IMR-90 (cell line): ENCODE data around the gene DEAF1. TPM values are rescaled to one million over a fixed set of nuclear protein-coding genes. Genes with fewer than 3 reads are reported as not detected.

Experiments used
- ATAC-seq: fragments of 200-7000 bp; cut with Tn5 transposase; 2 replicates; pipeline ENCODE4 v1.9.1; 2020; ENCODE audit warnings: low read depth, mild to moderate bottlenecking, moderate library complexity
- BruUV-seq: library from RNA; stranded (reverse); fragments of 400-500 nt; replicated peaks from 2 replicates; lab custom pipeline; 2021; lab: Mats Ljungman, UMichigan
- CTCF ChIA-PET: fragments of 300-600 bp; formaldehyde crosslinking; extraction: SDS; loops from one replicate; lab custom pipeline; 2021; ENCODE audit warnings: antibody characterized with exemption; lab: Yijun Ruan, JAX
- POLR2A ChIA-PET: fragments of 300-600 bp; sonication (Branson Sonifier 250); formaldehyde crosslinking; loops from one replicate; lab custom pipeline; 2022; ENCODE audit warnings: antibody characterized with exemption; ENCODE audit not compliant: unreplicated experiment; lab: Charles Lee
- DNase-seq: peaks from one replicate; pipeline ENCODE4 v3.0.0; 2013
- H2AFZ ChIP-seq: replicated peaks from 2 replicates; pipeline ENCODE3; 2013; ENCODE audit warnings: low read length, mild to moderate bottlenecking; ENCODE audit not compliant: poor library complexity
- H2AK5ac ChIP-seq: 2 replicates; pipeline ENCODE4 v1.6.1; 2013; ENCODE audit warnings: low read depth, low read length, inconsistent platforms
- H2AK9ac ChIP-seq: replicated peaks from 2 replicates; pipeline ENCODE3; 2013; ENCODE audit warnings: mild to moderate bottlenecking, low read depth, low read length, moderate library complexity; ENCODE audit not compliant: poor library complexity
- H2BK120ac ChIP-seq: 2 replicates; pipeline ENCODE4 v1.6.1; 2013; ENCODE audit warnings: low read depth, low read length, inconsistent platforms
- H2BK15ac ChIP-seq: 3 replicates; pipeline ENCODE4 v1.6.1; 2013; ENCODE audit warnings: low read depth, low read length, inconsistent platforms
- H2BK20ac ChIP-seq: 2 replicates; pipeline ENCODE4 v1.6.1; 2013; ENCODE audit warnings: low read depth, mild to moderate bottlenecking, inconsistent platforms, low read length, moderate library complexity
- H2BK5ac ChIP-seq: 2 replicates; pipeline ENCODE4 v1.6.1; 2013; ENCODE audit warnings: mild to moderate bottlenecking, low read depth, low read length, inconsistent platforms; ENCODE audit not compliant: poor library complexity, severe bottlenecking
- H3K14ac ChIP-seq: replicated peaks from 2 replicates; pipeline ENCODE4 v1.6.1; 2013; ENCODE audit warnings: low read depth, low read length, inconsistent platforms
- H3K18ac ChIP-seq: 2 replicates; pipeline ENCODE4 v1.6.1; 2013; ENCODE audit warnings: low read depth, low read length, control low read depth
- H3K23ac ChIP-seq: 2 replicates; pipeline ENCODE4 v1.6.1; 2013; ENCODE audit warnings: low read depth, low read length, inconsistent platforms
- H3K27ac ChIP-seq: 2 replicates; pipeline ENCODE4 v1.5.1; 2013; ENCODE audit warnings: mild to moderate bottlenecking, control low read depth, low read length; ENCODE audit not compliant: insufficient read depth
- H3K27me3 ChIP-seq: 2 replicates; pipeline ENCODE4 v1.6.1; 2013; ENCODE audit warnings: low read length; ENCODE audit not compliant: control insufficient read depth, insufficient read depth
- H3K36me3 ChIP-seq: 2 replicates; pipeline ENCODE4 v1.6.1; 2013; ENCODE audit warnings: low read length, mixed read lengths; ENCODE audit not compliant: control insufficient read depth, insufficient read depth
- H3K4ac ChIP-seq: 2 replicates; pipeline ENCODE4 v1.6.1; 2013; ENCODE audit warnings: low read depth, low read length, inconsistent platforms
- H3K4me1 ChIP-seq: 2 replicates; pipeline ENCODE4 v1.6.1; 2013; ENCODE audit warnings: low read length, mixed read lengths; ENCODE audit not compliant: control insufficient read depth, insufficient read depth
- H3K4me2 ChIP-seq: 2 replicates; pipeline ENCODE4 v1.6.1; 2013; ENCODE audit warnings: low read depth, mild to moderate bottlenecking, control low read depth, low read length, moderate library complexity
- H3K4me3 ChIP-seq: 2 replicates; pipeline ENCODE4 v1.5.1; 2013; ENCODE audit warnings: low read depth, mild to moderate bottlenecking, control low read depth, low read length, moderate library complexity; ENCODE audit not compliant: insufficient read depth
- H3K56ac ChIP-seq: 2 replicates; pipeline ENCODE4 v1.6.1; 2013; ENCODE audit warnings: low read length, inconsistent platforms; ENCODE audit not compliant: insufficient read depth; ENCODE audit errors: extremely low read depth
- H3K79me1 ChIP-seq, 2 experiments: 2 replicates each; pipeline ENCODE4 v1.6.1; 2013; ENCODE audit warnings: low read length in 2 of 2, inconsistent platforms in 1 of 2, low read depth in 1 of 2
- H3K9ac ChIP-seq: 2 replicates; pipeline ENCODE4 v1.6.1; 2013; ENCODE audit warnings: low read depth, low read length, control low read depth
- H3K9me1 ChIP-seq: 2 replicates; pipeline ENCODE4 v1.6.1; 2013; ENCODE audit warnings: low read length, inconsistent platforms; ENCODE audit not compliant: insufficient read depth
- H3K9me3 ChIP-seq: 2 replicates; pipeline ENCODE4 v1.6.1; 2013; ENCODE audit warnings: low read length; ENCODE audit not compliant: control insufficient read depth, insufficient read depth
- H4K20me1 ChIP-seq: 2 replicates; pipeline ENCODE4 v1.6.1; 2013; ENCODE audit warnings: low read length, inconsistent platforms; ENCODE audit not compliant: insufficient read depth
- H4K5ac ChIP-seq: 2 replicates; pipeline ENCODE4 v1.6.1; 2013; ENCODE audit warnings: mild to moderate bottlenecking, low read depth, low read length, control low read depth
- H4K8ac ChIP-seq, 2 experiments: 2 replicates each; pipeline ENCODE4 v1.6.1; 2013; ENCODE audit warnings: low read depth in 2 of 2, low read length in 2 of 2, control low read depth in 1 of 2, inconsistent platforms in 1 of 2
- H4K91ac ChIP-seq: 2 replicates; pipeline ENCODE4 v1.6.1; 2013; ENCODE audit warnings: low read depth, low read length, inconsistent platforms; ENCODE audit not compliant: insufficient read depth
- BHLHE40 ChIP-seq: fragments of 150-350 bp; IDR thresholded peaks from 2 replicates; pipeline ENCODE4 v1.6.1; 2016; ENCODE audit warnings: mild to moderate bottlenecking, low read depth, low read length
- CEBPB ChIP-seq: IDR thresholded peaks from 2 replicates; pipeline ENCODE4 v1.6.1; 2012; ENCODE audit warnings: low read depth, low read length, improper control_type of control experiment
- CHD1 ChIP-seq: IDR thresholded peaks from 2 replicates; pipeline ENCODE4 v1.6.1; 2012; ENCODE audit warnings: low read depth, low read length, improper control_type of control experiment
- FOS ChIP-seq: fragments of 150-350 bp; IDR thresholded peaks from 2 replicates; pipeline ENCODE4 v1.6.1; 2016; ENCODE audit warnings: low read depth, low read length
- MAFK ChIP-seq: IDR thresholded peaks from 2 replicates; pipeline ENCODE4 v1.6.1; 2012; ENCODE audit warnings: low read depth, low read length, improper control_type of control experiment
- MAZ ChIP-seq: IDR thresholded peaks from 2 replicates; pipeline ENCODE4 v1.6.1; 2012; ENCODE audit warnings: low read depth, mild to moderate bottlenecking, low read length, improper control_type of control experiment, moderate library complexity, borderline replicate concordance
- NFE2L2 ChIP-seq: fragments of 150-350 bp; IDR thresholded peaks from 2 replicates; pipeline ENCODE4 v1.6.1; 2016; ENCODE audit warnings: low read depth, mild to moderate bottlenecking, low read length
- RAD21 ChIP-seq: IDR thresholded peaks from 2 replicates; pipeline ENCODE4 v1.6.1; 2012; ENCODE audit warnings: low read length, improper control_type of control experiment
- RCOR1 ChIP-seq: IDR thresholded peaks from 2 replicates; pipeline ENCODE4 v1.6.1; 2012; ENCODE audit warnings: mild to moderate bottlenecking, low read length, improper control_type of control experiment; ENCODE audit not compliant: insufficient replicate concordance
- RFX5 ChIP-seq: IDR thresholded peaks from 2 replicates; pipeline ENCODE4 v1.8.0; 2012; ENCODE audit warnings: low read depth, mild to moderate bottlenecking, low read length, moderate library complexity
- SMC3 ChIP-seq: fragments of 150-350 bp; IDR thresholded peaks from 2 replicates; pipeline ENCODE4 v1.6.1; 2016; ENCODE audit warnings: low read depth, mild to moderate bottlenecking, antibody characterized with exemption, low read length, moderate library complexity
- WGBS, 2 experiments: methylation state at CpG; one replicate each; pipeline versions ENCODE4 v1.1.5 to v1.1.7; 2013; ENCODE audit warnings: missing lambda C conversion rate in 2 of 2; ENCODE audit not compliant: insufficient read length in 1 of 2; ENCODE audit errors: extremely low coverage in 2 of 2; 5-methylcytosine and 5-hydroxymethylcytosine counted together
- dilution Hi-C: fragments of 300-500 bp; cut with HindIII; formaldehyde crosslinking; loops from one replicate; pipeline ENCODE4 v1.14.3; 2018; ENCODE audit warnings: low sequenced_read_pairs; ENCODE audit not compliant: unreplicated experiment
- in situ Hi-C: fragments of 300-500 bp; cut with MboI; formaldehyde crosslinking; loops from 3 replicates; pipeline ENCODE4 v1.14.3; 2019; ENCODE audit warnings: low sequenced_read_pairs, inconsistent platforms, mixed read lengths
- intact Hi-C: fragments of 100-400 bp; cut with micrococcal nuclease; formaldehyde crosslinking; loops from 2 replicates; pipeline ENCODE4 v1.10.0; 2022
- polyA plus RNA-seq, 3 experiments: library from polyadenylated mRNA; depleted of rRNA; stranded (reverse); fragments of >200 nt; gene quantifications; 2 replicates each; pipeline ENCODE4 v1.2.3, GENCODE V29; 2012; ENCODE audit warnings: low replicate concordance in 1 of 3
- total RNA-seq: library from RNA; depleted of rRNA; stranded (reverse); fragments of >200 nt; gene quantifications from 2 replicates; pipeline ENCODE4 v1.2.3, GENCODE V29; 2012
- TF ChIP-seq, protein P1 (sequence below): conservative IDR thresholded peaks from 2 replicates; pipeline ENCODE4 v1.5.1; 2012; ENCODE audit warnings: mild to moderate bottlenecking, low read depth, low read length, improper control_type of control experiment
- TF ChIP-seq, protein P2 (sequence below): fragments of 150-350 bp; IDR thresholded peaks from 2 replicates; pipeline ENCODE4 v1.6.1; 2016; ENCODE audit warnings: low read depth, mild to moderate bottlenecking, low read length, moderate library complexity, borderline replicate concordance
- TF ChIP-seq, protein P3 (sequence below): fragments of 150-350 bp; IDR thresholded peaks from 2 replicates; pipeline ENCODE4 v1.6.1; 2017; ENCODE audit warnings: mild to moderate bottlenecking, antibody characterized with exemption, low read length, low read depth

Gene DEAF1
- total and polyA plus RNA-seq, 2 of the 4 experiments (the other 2 are of a cell fraction): 22.9 to 31.6 TPM

DNA sequence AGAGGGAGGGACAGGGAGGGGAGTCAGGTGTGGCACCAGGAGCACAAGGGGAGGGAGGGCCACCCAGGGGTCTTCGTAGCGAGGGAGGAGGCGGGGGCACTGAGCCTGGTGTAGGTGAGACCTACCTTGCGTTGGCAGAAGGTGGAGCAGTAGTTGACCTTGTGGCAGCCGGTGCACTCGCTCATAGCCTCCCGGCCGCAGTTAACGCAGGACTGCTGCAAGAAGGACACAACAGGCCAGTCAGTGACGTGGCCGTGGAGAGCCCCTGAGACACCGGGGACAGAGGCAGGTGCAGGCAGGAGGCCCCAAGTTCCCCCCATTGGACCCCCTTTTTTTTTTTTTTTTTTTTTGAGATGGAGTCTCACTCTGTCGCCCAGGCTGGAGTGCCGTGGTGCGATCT, 41.2 kb downstream of the DEAF1 start:
- no peak overlapping the region for H2BK5ac ChIP-seq
- H4K91ac ChIP-seq: no peak overlapping the region
- in situ Hi-C loops: no loop called here
- TF ChIP-seq BHLHE40 (no peak), CHD1 (no peak), SMC3 (no peak), FOS (no peak), CEBPB (no peak), RCOR1 (no peak), RAD21 (no peak), MAZ (no peak), MAFK (no peak), RFX5 (no peak), NFE2L2 (no peak)
- TF ChIP-seq, protein P1, sequence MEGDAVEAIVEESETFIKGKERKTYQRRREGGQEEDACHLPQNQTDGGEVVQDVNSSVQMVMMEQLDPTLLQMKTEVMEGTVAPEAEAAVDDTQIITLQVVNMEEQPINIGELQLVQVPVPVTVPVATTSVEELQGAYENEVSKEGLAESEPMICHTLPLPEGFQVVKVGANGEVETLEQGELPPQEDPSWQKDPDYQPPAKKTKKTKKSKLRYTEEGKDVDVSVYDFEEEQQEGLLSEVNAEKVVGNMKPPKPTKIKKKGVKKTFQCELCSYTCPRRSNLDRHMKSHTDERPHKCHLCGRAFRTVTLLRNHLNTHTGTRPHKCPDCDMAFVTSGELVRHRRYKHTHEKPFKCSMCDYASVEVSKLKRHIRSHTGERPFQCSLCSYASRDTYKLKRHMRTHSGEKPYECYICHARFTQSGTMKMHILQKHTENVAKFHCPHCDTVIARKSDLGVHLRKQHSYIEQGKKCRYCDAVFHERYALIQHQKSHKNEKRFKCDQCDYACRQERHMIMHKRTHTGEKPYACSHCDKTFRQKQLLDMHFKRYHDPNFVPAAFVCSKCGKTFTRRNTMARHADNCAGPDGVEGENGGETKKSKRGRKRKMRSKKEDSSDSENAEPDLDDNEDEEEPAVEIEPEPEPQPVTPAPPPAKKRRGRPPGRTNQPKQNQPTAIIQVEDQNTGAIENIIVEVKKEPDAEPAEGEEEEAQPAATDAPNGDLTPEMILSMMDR: no peak
- TF ChIP-seq, protein P2, sequence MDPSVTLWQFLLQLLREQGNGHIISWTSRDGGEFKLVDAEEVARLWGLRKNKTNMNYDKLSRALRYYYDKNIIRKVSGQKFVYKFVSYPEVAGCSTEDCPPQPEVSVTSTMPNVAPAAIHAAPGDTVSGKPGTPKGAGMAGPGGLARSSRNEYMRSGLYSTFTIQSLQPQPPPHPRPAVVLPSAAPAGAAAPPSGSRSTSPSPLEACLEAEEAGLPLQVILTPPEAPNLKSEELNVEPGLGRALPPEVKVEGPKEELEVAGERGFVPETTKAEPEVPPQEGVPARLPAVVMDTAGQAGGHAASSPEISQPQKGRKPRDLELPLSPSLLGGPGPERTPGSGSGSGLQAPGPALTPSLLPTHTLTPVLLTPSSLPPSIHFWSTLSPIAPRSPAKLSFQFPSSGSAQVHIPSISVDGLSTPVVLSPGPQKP: no peak
- TF ChIP-seq, protein P3, sequence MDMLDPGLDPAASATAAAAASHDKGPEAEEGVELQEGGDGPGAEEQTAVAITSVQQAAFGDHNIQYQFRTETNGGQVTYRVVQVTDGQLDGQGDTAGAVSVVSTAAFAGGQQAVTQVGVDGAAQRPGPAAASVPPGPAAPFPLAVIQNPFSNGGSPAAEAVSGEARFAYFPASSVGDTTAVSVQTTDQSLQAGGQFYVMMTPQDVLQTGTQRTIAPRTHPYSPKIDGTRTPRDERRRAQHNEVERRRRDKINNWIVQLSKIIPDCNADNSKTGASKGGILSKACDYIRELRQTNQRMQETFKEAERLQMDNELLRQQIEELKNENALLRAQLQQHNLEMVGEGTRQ: no peak
- ATAC-seq (no peak), DNase-seq (no peak)
- H3K9ac ChIP-seq: no peak overlapping the region
- dilution Hi-C loops: no loop called here
- H3K23ac ChIP-seq: no peak overlapping the region
- H3K9me3 ChIP-seq: no peaks in the 10 kb centered on the region
- H4K20me1 ChIP-seq: no peaks in the 10 kb centered on the region
- H3K18ac ChIP-seq: no peak overlapping the region
- ChIA-PET POLR2A (no interaction called here), CTCF (no interaction called here)
- 100% methylated on average over 3 of the region's 15 CpGs; no CpG with 5 or more reads in 1 of the 2 experiments for whole genome bisulfite sequencing, 2 experiments
- intact Hi-C loops: no loop called here
- H3K27ac ChIP-seq: no peak overlapping the region
- no peak overlapping the region for H4K5ac ChIP-seq
- H3K4me1 ChIP-seq: peaks cover 3% of the 10 kb centered on the region
- BruUV-seq: no TSS peak
- H4K8ac ChIP-seq: no peak overlapping the region
- H3K4ac ChIP-seq: no peak overlapping the region
- H3K27me3 ChIP-seq: no peaks in the 10 kb centered on the region
- H2BK15ac ChIP-seq: no peak overlapping the region
- H2BK120ac ChIP-seq: no peak overlapping the region
- no peak overlapping the region for H3K4me3 ChIP-seq
- no peak overlapping the region for H3K14ac ChIP-seq
- no peak overlapping the region for H3K4me2 ChIP-seq
- H2AK5ac ChIP-seq: no peak overlapping the region
- H3K36me3 ChIP-seq: peaks cover 20% of the 10 kb centered on the region
- H3K9me1 ChIP-seq: no peaks in the 10 kb centered on the region
- no peaks in the 10 kb centered on the region; a peak in 1 of 4 replicates for H3K79me1 ChIP-seq
- H2AFZ ChIP-seq: no peak overlapping the region
- H3K56ac ChIP-seq: no peak overlapping the region
- H2BK20ac ChIP-seq: no peak overlapping the region
- H2AK9ac ChIP-seq: no peak overlapping the region
